Ascending aorta (tissue), 2 donors: ENCODE results near the gene NRK. TPM values are rescaled to one million over a fixed set of nuclear protein-coding genes. Genes with fewer than 3 reads are reported as not detected.
"Not testable (repeated sequence)": the region's sequence is repeated elsewhere in the genome, so short reads cannot be mapped to it uniquely, and the experiment has no call there.

Experiments
- DNase-seq, 2 donors: peaks; one replicate each; pipeline ENCODE4 v3.0.0-alpha.2; 2019; ENCODE audit warnings: low spot score in 2 of 2
- H3K27ac ChIP-seq, 2 donors: fragments of 200-600 bp; sonication (generic); one replicate each; pipeline ENCODE4 v1.5.1; 2016 to 2017; ENCODE audit warnings: mild to moderate bottlenecking in 1 of 2
- H3K27me3 ChIP-seq: fragments of 200-600 bp; sonication (generic); one replicate; pipeline ENCODE4 v1.5.1; 2017
- H3K36me3 ChIP-seq, 2 donors: fragments of 200-600 bp; sonication (generic); one replicate each; pipeline ENCODE4 v1.5.1; 2016
- H3K4me1 ChIP-seq, 2 donors: fragments of 200-600 bp; sonication (generic); one replicate each; pipeline ENCODE4 v1.5.1; 2016 to 2017; ENCODE audit warnings: mild to moderate bottlenecking in 1 of 2
- H3K4me3 ChIP-seq, 2 donors: fragments of 200-600 bp; sonication (generic); one replicate each; pipeline ENCODE4 v1.5.1; 2016 to 2017; ENCODE audit warnings: mild to moderate bottlenecking in 1 of 2
- H3K9me3 ChIP-seq, 2 donors: fragments of 200-600 bp; sonication (generic); one replicate each; pipeline ENCODE4 v1.5.1; 2016
- intact Hi-C: fragments of 100-400 bp; cut with DNase I; formaldehyde crosslinking; loops from one replicate; pipeline ENCODE4 v1.15.1; 2023
- total RNA-seq: library from RNA; depleted of rRNA; stranded (reverse); fragments of >200 nt; gene quantifications from one replicate; pipeline ENCODE4 v1.1.0, GENCODE V29; 2016
- TF ChIP-seq, protein P1 (sequence below), 3 experiments: fragments of 200-600 bp in 2 of 3; fragments of 450-650 bp in 1 of 3; sonication (generic) in 2 of 3; IDR thresholded peaks; one replicate each; pipeline ENCODE4 v1.5.1; 2016 to 2019; ENCODE audit warnings: antibody characterized with exemption in 3 of 3, mild to moderate bottlenecking in 1 of 3, moderate library complexity in 1 of 3

The NRK gene, protein sequence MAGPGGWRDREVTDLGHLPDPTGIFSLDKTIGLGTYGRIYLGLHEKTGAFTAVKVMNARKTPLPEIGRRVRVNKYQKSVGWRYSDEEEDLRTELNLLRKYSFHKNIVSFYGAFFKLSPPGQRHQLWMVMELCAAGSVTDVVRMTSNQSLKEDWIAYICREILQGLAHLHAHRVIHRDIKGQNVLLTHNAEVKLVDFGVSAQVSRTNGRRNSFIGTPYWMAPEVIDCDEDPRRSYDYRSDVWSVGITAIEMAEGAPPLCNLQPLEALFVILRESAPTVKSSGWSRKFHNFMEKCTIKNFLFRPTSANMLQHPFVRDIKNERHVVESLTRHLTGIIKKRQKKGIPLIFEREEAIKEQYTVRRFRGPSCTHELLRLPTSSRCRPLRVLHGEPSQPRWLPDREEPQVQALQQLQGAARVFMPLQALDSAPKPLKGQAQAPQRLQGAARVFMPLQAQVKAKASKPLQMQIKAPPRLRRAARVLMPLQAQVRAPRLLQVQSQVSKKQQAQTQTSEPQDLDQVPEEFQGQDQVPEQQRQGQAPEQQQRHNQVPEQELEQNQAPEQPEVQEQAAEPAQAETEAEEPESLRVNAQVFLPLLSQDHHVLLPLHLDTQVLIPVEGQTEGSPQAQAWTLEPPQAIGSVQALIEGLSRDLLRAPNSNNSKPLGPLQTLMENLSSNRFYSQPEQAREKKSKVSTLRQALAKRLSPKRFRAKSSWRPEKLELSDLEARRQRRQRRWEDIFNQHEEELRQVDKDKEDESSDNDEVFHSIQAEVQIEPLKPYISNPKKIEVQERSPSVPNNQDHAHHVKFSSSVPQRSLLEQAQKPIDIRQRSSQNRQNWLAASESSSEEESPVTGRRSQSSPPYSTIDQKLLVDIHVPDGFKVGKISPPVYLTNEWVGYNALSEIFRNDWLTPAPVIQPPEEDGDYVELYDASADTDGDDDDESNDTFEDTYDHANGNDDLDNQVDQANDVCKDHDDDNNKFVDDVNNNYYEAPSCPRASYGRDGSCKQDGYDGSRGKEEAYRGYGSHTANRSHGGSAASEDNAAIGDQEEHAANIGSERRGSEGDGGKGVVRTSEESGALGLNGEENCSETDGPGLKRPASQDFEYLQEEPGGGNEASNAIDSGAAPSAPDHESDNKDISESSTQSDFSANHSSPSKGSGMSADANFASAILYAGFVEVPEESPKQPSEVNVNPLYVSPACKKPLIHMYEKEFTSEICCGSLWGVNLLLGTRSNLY (N-terminal part only)
- total RNA-seq: 3.2 TPM

DNA sequence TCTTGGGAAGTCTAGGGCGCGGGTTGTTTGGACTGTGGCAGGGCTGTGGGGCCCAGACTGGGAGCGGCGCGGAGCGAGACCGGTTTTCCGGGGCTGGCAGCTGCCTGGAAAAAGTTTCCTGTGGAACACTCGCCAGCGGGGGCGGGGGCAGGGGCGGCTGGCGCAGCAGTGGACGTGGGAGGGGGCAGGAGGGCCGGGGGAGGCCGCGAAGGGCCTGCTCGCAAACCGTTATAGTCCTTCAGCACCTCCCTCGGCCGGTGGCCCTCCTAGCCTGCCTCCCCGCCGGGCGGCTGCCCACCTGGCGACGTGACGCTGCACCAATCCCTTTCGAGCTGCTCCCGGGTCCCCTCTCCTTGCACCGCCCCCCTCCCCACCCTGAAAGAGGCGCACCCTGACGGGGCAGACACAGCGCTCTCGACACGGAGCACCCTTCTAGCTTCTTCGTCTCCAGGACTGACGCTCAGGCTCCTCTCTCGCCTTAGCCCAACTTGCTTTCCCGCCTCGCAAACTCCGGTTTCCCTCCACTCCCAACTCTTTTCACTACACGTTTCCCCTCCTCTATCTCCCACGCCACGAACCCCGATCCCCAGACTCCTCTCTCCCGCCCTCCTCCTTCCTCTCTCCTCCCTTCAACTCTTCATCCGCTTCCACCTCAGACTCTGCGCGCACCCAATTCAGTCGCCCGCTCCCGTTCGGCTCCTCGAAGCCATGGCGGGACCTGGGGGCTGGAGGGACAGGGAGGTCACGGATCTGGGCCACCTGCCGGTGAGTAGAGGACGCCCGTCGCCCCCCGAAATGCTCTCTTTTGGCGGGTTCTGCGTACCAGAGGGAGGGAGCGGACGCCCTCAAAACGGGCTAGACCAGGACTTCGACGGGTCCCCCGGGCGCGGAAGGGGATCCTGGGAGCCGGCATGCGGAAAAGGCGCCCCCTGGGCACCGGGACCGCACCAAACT lies at the start of gene NRK:
NRK (plus strand) TSS at position 402 of the 954 bp plus-strand sequence; CDS start at position 709, 307 bp downstream.
- H3K4me3 ChIP-seq: peak within 1 kb of the TSS; percentile 48 to 67
- H3K36me3 ChIP-seq: no peaks in the 10 kb centered on the region
- peak within 1 kb of the TSS; percentile 73 to 77 for H3K27ac ChIP-seq
- no peaks in the 10 kb centered on the region for H3K27me3 ChIP-seq
- H3K4me1 ChIP-seq: no peaks in the 10 kb centered on the region
- no peaks in the 10 kb centered on the region for H3K9me3 ChIP-seq
- intact Hi-C loops: no loop called here
- TF ChIP-seq, protein P1, sequence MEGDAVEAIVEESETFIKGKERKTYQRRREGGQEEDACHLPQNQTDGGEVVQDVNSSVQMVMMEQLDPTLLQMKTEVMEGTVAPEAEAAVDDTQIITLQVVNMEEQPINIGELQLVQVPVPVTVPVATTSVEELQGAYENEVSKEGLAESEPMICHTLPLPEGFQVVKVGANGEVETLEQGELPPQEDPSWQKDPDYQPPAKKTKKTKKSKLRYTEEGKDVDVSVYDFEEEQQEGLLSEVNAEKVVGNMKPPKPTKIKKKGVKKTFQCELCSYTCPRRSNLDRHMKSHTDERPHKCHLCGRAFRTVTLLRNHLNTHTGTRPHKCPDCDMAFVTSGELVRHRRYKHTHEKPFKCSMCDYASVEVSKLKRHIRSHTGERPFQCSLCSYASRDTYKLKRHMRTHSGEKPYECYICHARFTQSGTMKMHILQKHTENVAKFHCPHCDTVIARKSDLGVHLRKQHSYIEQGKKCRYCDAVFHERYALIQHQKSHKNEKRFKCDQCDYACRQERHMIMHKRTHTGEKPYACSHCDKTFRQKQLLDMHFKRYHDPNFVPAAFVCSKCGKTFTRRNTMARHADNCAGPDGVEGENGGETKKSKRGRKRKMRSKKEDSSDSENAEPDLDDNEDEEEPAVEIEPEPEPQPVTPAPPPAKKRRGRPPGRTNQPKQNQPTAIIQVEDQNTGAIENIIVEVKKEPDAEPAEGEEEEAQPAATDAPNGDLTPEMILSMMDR (IDR thresholded peaks at IDR 0.05): peak in 1 of 3 experiments; percentile 30
- peak in 1 of 2 donors; percentile 63 for DNase-seq

DNA sequence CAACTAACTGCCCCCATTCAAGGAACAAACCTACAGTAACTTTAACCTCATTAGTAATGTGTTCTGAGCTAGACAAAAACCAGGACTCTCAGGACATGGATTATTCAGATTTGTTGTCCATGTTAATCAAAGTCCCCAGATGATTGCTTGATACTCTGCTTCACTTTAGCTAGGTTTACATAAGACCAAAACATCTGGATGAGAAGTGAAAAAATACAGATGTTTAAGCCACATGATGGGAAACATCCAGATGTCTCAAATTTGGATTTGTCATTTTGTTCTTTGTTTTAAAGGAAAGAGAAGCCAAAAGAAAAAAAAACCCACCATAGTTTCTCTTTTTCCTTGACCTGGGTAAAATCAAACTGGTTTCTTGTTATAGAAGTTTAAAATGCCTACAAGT lies 48.5 kb upstream of the NRK start:
- no peaks in the 10 kb centered on the region for H3K9me3 ChIP-seq
- H3K4me3 ChIP-seq: no peak overlapping the region
- TF ChIP-seq, protein P1 (IDR thresholded peaks at IDR 0.05): no peak
- no peaks in the 10 kb centered on the region for H3K36me3 ChIP-seq
- no peak overlapping the region for H3K27ac ChIP-seq
- H3K4me1 ChIP-seq: no peaks in the 10 kb centered on the region
- intact Hi-C loops: no loop called here
- no peak for DNase-seq
- no peaks in the 10 kb centered on the region for H3K27me3 ChIP-seq

DNA sequence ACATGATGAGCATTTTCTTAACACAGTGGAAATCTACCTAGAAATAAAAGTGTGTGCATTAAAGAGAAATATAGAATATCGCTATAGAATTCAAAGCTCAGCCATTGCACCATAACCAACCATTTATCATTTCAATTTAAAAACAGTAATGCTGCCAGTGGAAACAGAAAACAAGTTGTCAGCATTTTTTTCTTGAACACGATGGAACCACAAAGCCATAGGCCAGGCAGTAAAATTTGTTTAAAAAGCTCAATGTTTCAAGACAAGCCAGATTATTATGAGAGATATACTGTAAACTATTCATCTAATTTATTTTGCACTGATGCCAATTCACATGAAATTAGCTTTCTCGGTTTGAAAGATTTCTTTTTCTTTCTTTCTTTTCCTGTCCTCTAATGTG lies 46.7 kb upstream of the NRK start:
- no peaks in the 10 kb centered on the region for H3K27me3 ChIP-seq
- intact Hi-C loops: no loop called here
- no peaks in the 10 kb centered on the region for H3K36me3 ChIP-seq

DNA sequence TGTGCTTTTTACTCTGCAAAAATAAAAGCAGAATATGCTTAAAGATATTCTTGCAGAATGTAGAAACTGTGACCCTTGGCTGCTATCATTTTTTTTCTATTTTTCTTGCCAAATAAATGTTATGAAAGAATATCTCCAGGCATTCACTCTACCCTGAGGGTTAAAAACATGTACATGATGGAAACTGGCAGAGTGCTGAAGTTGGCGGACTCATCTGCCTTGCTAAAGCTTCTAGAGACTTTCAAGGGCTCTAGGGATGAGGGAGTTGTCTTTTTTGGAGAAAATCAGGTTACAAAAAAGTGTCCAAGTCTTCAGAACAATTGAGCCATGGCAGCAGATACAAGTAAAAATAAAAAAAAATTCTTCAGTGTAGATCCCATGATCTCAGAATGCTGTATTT lies 40.5 kb upstream of the NRK start:
- Histone ChIP-seq H3K4me1 (no peaks in the 10 kb centered on the region), H3K36me3 (no peaks in the 10 kb centered on the region), H3K9me3 (no peaks in the 10 kb centered on the region), H3K27ac (no peak overlapping the region), H3K27me3 (no peaks in the 10 kb centered on the region), H3K4me3 (no peak overlapping the region)
- TF ChIP-seq, protein P1 (IDR thresholded peaks at IDR 0.05): no peak
- intact Hi-C loops: no loop called here
- no peak for DNase-seq

More for the DNA sequence above, 46.7 kb upstream of the NRK start:
- DNase-seq: no peak
- Histone ChIP-seq H3K27ac (no peak overlapping the region), H3K9me3 (no peaks in the 10 kb centered on the region), H3K4me3 (no peak overlapping the region), H3K4me1 (no peaks in the 10 kb centered on the region)
- TF ChIP-seq, protein P1 (IDR thresholded peaks at IDR 0.05): no peak

DNA sequence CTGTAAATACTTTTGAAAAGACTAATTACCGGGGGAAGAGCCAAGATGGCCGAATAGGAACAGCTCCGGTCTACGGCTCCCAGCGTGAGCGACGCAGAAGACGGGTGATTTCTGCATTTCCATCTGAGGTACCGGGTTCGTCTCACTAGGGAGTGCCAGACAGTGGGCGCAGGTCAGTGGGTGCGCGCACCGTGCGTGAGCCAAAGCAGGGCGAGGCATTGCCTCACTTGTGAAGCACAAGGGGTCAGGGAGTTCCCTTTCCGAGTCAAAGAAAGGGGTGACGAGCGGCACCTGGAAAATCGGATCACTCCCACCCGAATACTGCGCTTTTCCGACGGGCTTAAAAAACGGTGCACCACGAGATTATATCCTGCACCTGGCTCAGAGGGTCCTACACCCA lies 25.5 kb upstream of the NRK start:
- H3K27me3 ChIP-seq, H3K9me3 ChIP-seq, H3K27ac ChIP-seq, H3K36me3 ChIP-seq, intact Hi-C loops, DNase-seq, H3K4me3 ChIP-seq, H3K4me1 ChIP-seq: not testable (repeated sequence)
